Stimulated activated CD4-positive, alpha-beta T cell treated with anti-CD3 and anti-CD28 coated beads, Interleukin-1b, Interleukin-23, amount 100 ng/mL, for 1 hour (primary cell): Measurements from ENCODE around the gene KCTD13.
A peak's percentile ranks its signal among the peaks of the same experiment; 100 is the strongest.
"Not testable (repeated sequence)": the region's sequence is repeated elsewhere in the genome, so short reads cannot be mapped to it uniquely, and the experiment has no call there.

ENCODE experiments used
- DNase-seq, 2 donors: peaks; one replicate each; pipeline ENCODE4 v3.0.0-alpha.2; 2020; ENCODE audit warnings: low read depth in 2 of 2

KCTD13 gene

DNA sequence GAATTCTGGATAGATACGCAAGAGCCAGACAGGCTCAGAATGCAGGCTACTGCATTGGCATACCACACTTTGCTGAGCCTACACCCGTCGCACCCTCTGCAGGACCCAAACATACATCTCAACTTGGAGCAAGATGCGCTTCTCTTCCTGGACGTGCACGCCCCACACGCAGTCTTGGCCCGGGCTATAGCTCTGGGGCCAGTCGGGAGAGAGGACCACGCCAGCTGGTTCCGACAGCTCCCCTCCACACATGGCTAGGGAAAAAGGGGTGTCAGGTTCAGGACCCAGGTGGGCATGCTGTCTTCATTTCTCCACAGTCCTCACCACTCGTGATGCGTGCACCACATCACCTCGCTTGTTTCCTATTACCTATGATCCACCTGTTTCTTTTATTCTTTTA is 47.9 kb downstream of the KCTD13 start:
- DNase-seq = no peak

DNA sequence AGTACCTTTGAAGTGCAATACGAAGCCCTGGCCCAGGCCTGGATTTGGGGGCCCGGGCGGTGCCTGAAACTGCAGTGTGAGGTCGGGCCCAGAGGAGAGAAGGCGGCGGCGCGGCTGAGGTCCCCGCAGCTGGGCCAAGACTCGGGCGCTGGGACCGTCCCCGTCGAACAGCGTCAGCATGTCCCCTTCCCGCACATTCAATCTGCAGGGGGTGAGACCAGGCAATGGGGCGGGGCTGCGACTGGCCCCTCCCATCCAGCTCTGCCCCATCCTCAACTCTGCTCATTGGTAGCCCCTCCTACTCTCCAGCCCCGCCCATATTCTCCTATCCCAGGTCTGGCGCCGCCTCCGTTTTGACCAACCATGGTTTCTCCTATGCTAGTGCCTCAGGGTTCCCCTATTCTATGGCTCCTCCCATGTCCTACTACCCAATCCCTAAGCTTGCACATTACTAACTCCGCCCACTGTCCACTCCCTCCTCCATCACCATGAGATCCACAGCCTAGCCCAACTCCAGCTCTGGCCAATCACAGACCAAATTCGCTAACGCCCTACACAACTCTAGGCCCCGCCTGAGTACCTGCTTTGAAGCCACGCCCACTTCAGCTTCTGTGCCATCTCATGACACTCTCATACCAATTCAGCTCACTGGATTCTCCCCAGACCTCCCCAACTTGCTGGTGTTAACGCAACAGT is 48.6 kb downstream of the KCTD13 start:
- DNase-seq = no peak

DNA sequence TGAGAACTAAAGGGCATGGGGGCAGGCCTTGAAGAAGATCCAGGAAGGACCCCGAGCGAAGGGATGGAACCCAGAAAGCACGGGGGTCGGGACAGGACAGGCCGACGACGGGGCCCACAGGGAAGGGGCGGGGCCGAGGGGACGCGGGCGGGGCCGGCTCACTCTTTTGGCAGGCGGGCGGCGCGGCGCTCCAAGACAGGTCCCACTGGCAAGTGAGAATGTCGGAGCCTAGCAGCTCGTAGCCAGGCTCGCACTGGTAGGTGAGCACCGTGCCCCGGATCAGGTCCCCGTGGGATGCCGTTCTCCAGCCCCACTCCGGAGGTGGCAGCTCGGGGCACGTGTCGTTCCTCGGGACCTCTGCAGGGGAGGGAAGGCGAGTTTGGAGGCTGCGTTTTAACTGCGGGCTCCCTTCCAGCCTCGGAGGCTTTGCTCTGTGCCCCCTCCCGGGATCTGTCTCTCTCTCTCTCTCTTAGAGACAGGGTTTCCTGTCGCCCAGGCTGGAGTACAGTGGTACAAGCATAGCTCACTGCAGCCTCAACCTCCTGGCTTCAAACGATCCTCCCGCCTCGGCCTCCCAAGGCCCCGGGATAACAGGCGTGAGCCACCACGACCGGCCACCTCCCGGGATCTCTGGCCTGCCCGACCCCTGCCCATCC is 49.3 kb downstream of the KCTD13 start:
- no peak for DNase-seq

DNA sequence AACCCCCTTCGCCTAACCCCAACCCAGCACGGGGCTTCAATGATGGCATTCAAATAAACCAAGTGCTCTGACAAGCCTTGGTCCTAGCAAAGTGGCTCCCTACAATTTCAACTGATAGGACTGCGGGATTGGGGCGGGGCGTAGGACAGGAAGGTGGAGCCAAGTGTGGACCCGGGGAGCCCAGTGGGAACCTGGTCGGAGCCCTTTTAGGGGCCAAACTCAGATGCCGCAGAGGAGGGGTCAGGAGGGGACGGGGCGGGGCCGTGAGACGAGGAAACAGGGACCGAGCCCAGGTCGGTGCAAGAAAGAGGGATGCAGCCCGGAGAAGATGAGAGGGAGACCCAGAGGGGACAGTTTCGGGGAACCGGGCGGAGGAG is 49.8 kb downstream of the KCTD13 start:
- DNase-seq = no peak

DNA sequence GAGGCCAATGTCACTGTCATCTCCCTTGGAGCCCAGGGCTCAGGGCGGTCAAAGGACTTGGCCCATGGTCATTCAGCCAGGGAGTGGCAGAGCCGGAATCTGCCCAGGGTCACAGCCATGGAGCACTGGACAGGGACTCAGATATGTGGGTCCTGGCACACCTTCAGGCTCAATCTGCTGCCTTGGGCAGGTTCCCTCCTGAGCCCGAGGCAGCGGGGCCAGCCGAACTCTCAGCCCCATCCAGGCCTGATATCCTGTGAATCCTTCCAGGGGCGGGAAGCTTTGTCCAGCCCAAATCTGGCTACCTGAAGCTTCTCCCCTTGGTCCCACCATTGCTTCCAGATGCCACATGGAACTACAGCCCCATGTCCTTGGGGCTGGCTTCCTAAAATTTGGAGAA is 50.8 kb downstream of the KCTD13 start:
- no peak for DNase-seq

DNA sequence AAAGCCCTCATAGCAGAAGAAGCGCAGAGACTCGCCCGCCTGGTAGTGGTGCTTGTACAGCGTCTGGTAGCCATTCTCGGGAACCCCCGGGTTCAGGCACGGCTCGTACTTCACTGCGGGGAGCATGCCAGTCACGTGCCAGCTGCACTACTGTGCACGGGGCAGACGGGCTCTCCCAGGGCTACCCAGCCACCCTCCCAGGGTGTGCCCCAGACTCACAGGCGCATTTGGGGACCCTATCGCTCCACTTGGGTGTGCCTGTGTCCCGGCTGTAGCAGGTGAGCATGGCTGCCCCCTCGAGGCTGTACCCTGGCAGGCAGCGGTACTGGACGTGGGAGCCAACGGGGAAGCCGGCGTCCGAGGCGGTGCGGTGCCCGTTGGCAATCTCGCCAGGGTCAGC is 52.7 kb downstream of the KCTD13 start:
- DNase-seq = no peak

DNA sequence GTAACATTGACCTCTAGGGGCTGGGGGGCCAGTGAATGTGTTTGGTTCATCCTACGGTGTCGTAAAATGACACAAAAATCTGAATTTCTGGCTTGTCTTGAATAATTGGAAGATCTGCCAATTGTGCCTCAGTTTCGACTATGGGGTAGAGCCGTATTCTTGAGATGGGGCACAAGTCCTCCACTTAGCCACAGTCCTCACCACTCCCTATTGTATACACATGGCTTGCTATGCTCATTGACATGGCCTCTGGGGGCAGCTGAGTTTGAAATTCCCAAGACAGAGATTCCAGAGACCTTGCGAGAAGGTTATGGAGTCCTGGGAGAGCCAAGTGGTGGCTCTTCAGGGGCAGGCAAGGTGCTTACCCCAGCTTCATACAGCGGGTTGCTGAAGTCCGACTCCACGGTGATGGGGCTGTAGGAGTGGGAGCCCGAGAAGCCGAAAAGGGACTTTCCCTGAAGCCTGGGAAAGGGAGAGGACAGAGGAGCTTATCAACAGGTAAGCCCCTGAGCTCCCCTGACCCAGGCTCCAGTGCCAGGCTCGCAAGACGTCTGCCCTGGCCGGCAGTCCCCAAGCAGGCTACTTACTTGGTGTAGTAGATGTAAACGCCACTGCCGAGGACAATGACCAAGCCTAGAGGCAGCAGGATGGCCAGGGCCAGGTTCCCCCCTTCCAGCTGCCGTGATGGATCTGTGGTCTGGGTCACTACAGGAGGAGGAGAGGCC is 54.0 kb downstream of the KCTD13 start:
- DNase-seq = no peak

DNA sequence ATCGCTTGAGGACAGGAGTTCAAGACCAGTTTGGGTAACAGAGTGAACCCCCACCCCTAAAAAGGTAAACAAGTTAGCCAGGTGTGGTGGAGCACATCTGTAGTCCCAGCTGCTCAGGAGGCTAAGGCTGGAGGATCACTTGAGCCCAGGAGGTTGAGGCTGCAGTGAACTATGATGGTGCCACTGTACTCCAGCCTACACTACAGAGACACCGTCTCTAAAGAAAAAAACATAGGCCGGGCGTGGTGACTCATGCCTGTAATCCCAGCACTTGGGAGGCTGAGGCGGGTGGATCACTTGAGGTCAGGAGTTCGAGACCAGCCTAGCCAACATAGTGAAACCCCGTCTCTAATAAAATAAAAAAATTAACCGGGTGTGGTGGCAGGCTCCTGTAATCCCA is 57.0 kb downstream of the KCTD13 start:
- not testable (repeated sequence) for DNase-seq

DNA sequence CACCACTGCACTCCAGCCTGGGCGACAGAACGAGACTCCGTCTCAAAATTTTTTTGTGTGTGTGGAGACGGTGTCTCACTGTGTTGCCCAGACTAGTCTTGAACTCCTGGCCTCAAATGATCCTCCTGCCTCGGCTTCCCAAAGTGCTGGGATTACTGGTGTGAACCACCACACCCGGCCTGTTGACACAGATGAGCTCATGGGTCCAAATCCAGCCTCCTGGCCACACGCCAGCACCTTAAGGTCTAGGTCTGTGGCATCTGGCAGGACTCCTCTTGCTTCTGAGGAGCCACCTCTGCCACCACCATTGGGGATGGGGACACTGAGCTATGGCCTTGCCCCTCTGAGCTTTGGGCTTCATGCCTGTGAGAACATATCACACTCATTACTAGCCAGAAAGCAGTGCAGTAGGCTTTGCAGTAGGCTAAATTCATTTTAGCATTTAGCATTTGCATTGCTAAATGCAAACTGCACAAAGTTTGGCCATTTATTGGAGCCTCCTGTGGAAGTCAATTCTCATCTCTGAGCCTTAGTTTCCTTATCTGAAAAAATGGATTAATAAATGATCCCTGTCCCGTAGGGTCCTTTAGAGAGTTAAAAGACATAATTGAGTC is 57.5 kb downstream of the KCTD13 start:
- no peak for DNase-seq

DNA sequence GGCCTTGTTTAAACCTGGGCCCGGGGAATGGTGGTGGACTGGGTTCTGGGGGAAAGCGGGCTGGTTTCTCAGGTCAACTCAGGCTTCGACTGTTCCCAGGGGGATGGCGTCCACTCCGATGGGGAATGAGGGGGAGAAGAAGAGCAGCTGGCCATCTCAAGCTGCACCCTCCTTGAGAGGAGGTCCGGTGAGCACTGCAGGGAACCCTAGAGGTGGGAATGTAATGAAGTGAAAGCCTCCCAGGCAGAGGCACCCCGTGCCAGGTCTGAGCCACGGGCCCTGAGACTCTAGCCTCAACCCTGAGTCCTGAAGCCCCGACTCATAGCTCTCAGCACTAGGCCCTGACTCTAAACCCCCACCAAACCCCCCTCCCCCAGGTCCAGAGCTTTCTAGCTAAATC is 61.8 kb downstream of the KCTD13 start:
- no peak for DNase-seq

DNA sequence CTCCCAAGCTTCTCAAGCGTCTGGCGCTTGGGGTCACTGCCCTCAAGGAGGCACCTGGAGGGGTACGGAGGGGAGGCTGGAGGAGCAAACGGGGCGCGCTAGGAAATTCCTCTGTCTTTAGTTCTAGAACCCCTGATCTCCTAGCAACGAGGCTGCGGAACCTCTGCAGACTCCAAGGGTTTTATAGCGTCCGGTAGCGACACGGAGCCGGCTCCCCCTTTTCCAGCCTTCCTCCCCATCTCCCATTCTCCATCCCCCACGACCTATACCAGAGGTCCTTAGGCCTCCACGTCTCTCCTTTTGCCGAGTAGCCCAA is 62.4 kb downstream of the KCTD13 start:
- no peak for DNase-seq

DNA sequence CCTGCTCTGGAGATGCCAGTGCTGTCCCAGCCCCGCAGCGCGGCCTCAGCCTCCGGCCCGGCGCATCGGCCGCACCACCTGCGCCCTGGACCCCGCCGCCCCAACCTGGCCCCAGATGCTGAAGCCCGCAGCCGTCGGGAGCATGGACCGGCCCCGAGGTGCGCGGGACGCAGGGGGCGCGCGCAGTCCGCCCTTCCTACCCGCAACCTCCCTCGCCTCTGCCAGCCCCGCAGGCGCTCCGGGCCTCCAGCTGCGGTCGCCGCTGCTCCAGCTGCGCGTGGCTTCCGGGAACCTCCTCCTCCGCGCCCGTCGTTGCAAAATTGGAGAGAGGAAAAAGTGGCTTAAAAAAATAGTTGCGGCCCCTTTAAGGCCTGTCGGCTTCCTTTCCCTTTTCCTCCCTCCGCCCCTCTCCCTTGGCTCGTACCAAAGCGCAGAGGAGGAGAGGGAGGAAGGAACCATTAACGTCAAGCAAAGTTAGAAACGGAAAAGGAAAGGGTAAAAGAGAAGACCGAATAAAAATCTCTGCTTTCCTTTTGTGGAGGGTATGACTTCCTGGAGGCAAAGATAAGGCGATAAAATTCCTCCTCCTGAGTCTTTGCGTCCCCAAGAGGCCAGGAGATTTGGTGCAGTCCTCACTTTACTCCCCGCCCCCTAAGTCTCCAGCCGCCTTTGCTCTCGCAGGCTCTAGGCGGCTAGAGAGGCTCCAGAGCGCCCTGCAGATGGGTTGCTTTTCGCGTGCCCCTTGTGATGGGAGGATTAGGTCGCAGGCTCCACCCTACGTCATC is 63.0 kb downstream of the KCTD13 start, which contains the start of gene CDIPT:
Gene CDIPT, minus strand, starts transcription at position 343 of the 785 bp plus-strand sequence. CDS start 369 bp downstream, outside the sequence.
- DNase-seq = peak; percentile 73 to 82

DNA sequence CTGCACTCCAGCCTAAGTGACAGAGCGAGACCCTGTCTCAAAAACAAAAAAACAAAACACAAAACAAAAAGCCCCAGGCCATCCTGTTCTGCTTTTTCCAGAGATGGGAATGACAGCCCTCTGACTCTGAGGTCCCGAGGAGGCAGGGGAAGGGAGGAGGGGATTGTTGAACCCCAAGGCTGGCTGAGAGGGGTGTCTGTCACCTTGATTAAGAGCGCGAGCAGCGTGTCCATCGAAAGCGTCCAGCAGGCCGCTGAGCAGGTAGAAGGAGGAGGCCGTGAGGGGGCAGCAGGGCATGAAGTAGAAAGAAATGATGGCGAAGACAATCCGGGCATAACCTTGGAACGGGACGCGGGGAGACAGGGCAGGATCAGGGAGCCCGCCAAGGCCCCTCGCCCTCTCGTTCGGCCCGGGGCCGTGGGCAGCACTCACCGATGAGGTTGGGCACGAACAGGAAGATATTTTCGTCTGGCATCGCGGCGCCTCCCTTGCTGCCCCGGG is 63.6 kb downstream of the KCTD13 start:
- no peak for DNase-seq

DNA sequence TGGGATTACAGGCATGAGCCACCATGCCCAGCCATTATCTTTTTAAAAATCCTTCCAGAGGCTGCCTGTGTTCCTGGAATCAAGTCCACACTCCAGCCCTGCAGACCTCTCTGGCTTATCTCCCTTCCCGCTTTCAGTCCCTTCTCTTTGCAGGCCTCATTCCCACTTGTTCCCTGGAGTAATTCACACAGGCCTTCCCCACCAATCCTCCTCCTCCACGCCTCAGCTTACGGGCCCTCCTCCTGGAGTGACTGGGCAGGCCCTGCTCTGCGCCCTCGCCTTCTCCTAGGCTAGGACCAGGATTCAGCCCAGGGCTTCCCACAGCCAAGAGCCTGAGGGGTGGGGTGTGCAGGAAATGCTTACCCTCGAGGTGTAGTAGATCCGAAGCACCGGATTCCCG is 65.8 kb downstream of the KCTD13 start:
- DNase-seq = no peak

DNA sequence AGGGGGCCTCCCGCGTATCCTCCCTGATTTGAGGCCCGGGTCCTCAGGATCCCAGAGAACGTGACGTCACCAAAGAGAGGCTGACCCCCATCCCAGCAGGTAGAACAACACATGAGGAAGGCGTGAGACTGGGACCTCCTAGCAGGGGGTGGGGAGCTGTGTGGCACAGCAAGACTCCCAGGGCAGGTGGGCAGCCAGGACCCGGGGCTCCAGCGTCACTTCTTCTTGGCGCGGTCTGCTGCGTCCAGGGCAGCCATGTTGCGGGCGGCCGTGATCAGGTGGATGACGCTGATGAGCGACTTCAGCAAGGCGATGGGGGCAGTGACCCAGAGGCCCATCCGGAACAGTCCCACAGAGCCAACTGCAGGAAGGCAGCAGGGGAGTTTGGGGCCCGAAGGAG is 67.1 kb downstream of the KCTD13 start:
- DNase-seq = no peak

DNA sequence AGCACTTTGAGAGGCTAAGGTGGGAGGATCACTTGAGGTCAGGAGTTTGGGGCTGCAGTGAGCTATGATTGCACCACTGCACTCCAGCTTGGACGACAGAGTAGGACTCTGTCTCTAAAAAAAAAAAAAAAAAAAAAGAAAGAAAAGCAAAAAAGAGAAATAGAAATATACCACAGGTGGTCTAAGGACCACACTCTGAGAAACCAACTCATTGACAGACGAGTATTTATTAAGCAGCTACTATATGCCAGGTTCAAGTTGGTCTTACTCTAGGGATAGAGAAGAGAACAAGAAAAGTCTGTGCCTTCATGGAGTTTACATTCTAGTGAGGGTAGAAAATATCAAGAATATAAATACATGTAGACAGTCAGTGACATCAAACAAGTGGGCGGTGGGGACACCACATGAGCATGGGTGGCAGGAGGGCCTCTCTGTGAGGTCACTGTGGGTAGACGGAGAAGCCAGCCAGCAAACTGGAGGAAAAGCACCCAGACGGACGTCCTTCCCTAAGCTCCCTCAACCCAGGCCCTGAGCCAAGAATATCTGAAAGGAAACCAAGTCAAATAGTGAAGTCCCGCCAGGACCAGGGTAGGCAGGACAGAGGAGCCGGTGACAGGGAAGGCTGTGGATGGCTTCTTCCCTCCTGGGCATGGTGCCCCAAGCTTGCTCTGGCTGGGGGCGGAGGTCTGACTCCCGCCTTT is 67.7 kb downstream of the KCTD13 start:
- no peak for DNase-seq

DNA sequence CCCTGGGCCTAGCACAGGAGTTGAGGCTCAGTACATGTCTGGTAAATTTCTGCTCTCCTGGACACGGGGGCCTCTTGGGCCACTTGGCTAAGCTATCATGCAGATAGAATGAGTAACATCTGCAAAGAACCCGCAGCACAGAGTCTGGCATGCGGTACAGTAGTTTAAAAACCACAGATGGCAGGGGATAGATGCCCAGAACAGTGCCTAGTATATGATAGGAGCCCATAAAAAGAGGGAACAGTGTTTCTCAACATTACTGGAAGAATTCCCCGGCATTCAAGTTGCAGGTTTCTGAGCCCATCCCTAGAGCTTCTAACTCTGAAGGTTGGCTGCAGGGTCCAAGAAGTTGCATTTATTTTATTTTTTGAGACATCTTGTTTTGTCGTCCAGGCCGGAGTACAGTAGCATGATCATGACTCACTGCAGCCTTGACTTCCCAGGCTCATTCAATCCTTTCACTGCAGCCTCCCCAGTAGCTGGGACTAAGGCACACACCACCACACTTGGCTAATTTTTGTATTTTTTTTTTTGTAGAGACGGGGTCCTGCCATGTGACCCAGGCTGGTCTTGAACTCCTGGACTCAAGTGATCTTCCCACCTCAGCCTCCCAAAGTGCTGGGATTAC is 68.8 kb downstream of the KCTD13 start:
- no peak for DNase-seq
